H9 (cell line): Measurements from ENCODE around the gene GRB10. TPM values are rescaled to one million over a fixed set of nuclear protein-coding genes. Genes with fewer than 3 reads are reported as not detected.

Source experiments
- DNase-seq: peaks from one replicate; pipeline ENCODE4 v3.0.0-alpha.2; 2017
- H2AFZ ChIP-seq: one replicate; pipeline ENCODE4 v1.6.1; 2013; ENCODE audit warnings: mild to moderate bottlenecking, low read length, control low read depth, moderate library complexity
- H2AK5ac ChIP-seq: 2 replicates; pipeline ENCODE4 v1.6.1; 2013; ENCODE audit warnings: low read length, control low read depth, mixed read lengths; ENCODE audit not compliant: insufficient read length
- H2BK120ac ChIP-seq: one replicate; pipeline ENCODE4 v1.6.1; 2013; ENCODE audit warnings: low read depth, mild to moderate bottlenecking, low read length, control low read depth, inconsistent platforms; ENCODE audit not compliant: poor library complexity, severe bottlenecking
- H2BK12ac ChIP-seq: 2 replicates; pipeline ENCODE4 v1.6.1; 2013; ENCODE audit warnings: low read length, control low read depth, mixed read lengths, low read depth; ENCODE audit not compliant: insufficient read length
- H2BK15ac ChIP-seq: 2 replicates; pipeline ENCODE4 v1.6.1; 2013; ENCODE audit warnings: low read depth, low read length, control low read depth
- H2BK20ac ChIP-seq: one replicate; pipeline ENCODE4 v1.6.1; 2013; ENCODE audit warnings: low read depth, mild to moderate bottlenecking, low read length, control low read depth, inconsistent platforms; ENCODE audit not compliant: poor library complexity, severe bottlenecking
- H2BK5ac ChIP-seq: 2 replicates; pipeline ENCODE4 v1.6.1; 2013; ENCODE audit warnings: low read length, control low read depth, mixed read lengths; ENCODE audit not compliant: insufficient read length
- H3K14ac ChIP-seq: 2 replicates; pipeline ENCODE4 v1.6.1; 2013; ENCODE audit warnings: low read length, control low read depth; ENCODE audit not compliant: insufficient read depth
- H3K18ac ChIP-seq: 2 replicates; pipeline ENCODE4 v1.6.1; 2013; ENCODE audit warnings: low read depth, mild to moderate bottlenecking, mixed read lengths, low read length, control low read depth; ENCODE audit not compliant: insufficient read length
- H3K23ac ChIP-seq: 2 replicates; pipeline ENCODE4 v1.6.1; 2013; ENCODE audit warnings: low read length, control low read depth, mixed read lengths, low read depth; ENCODE audit not compliant: insufficient read length
- H3K23me2 ChIP-seq: 2 replicates; pipeline ENCODE4 v1.6.1; 2013; ENCODE audit warnings: low read depth, mild to moderate bottlenecking, mixed read lengths, low read length, control low read depth; ENCODE audit not compliant: insufficient read length, poor library complexity, severe bottlenecking
- H3K27ac ChIP-seq: 2 replicates; pipeline ENCODE4 v1.5.1; 2013; ENCODE audit warnings: low read length, control low read depth, mixed read lengths, low read depth; ENCODE audit not compliant: insufficient read length
- H3K27me3 ChIP-seq: 2 replicates; pipeline ENCODE4 v1.6.1; 2013; ENCODE audit warnings: low read length, control low read depth, inconsistent platforms; ENCODE audit not compliant: insufficient read depth
- H3K4ac ChIP-seq: 2 replicates; pipeline ENCODE4 v1.6.1; 2013; ENCODE audit warnings: low read depth, mild to moderate bottlenecking, control low read depth, inconsistent platforms, low read length, moderate library complexity
- H3K4me1 ChIP-seq: 2 replicates; pipeline ENCODE4 v1.6.1; 2013; ENCODE audit warnings: low read length, control low read depth, inconsistent platforms; ENCODE audit not compliant: insufficient read depth
- H3K4me2 ChIP-seq: 2 replicates; pipeline ENCODE4 v1.6.1; 2013; ENCODE audit warnings: low read length, control low read depth, mixed read lengths; ENCODE audit not compliant: insufficient read length, insufficient read depth
- H3K56ac ChIP-seq: 2 replicates; pipeline ENCODE4 v1.6.1; 2013; ENCODE audit warnings: low read depth, mild to moderate bottlenecking, mixed read lengths, low read length, control low read depth; ENCODE audit not compliant: insufficient read length
- H3K79me1 ChIP-seq: 2 replicates; pipeline ENCODE4 v1.6.1; 2013; ENCODE audit warnings: low read depth, mild to moderate bottlenecking, moderate library complexity, low read length, control low read depth, inconsistent platforms; ENCODE audit not compliant: insufficient read depth, poor library complexity, severe bottlenecking
- H3K79me2 ChIP-seq: 2 replicates; pipeline ENCODE4 v1.6.1; 2013; ENCODE audit warnings: low read length, control low read depth, inconsistent platforms; ENCODE audit not compliant: insufficient read depth
- H3K9ac ChIP-seq: 2 replicates; pipeline ENCODE4 v1.6.1; 2013; ENCODE audit warnings: low read length, control low read depth, mixed read lengths; ENCODE audit not compliant: insufficient read length; ENCODE audit errors: extremely low read depth
- H3K9me3 ChIP-seq: one replicate; pipeline ENCODE4 v1.6.1; 2013; ENCODE audit warnings: low read depth, low read length, inconsistent platforms; ENCODE audit not compliant: control insufficient read depth
- H3T11ph ChIP-seq: one replicate; pipeline ENCODE4 v1.6.1; 2013; ENCODE audit warnings: mild to moderate bottlenecking, low read length, control low read depth, inconsistent platforms
- H4K20me1 ChIP-seq: one replicate; pipeline ENCODE4 v1.6.1; 2013; ENCODE audit not compliant: control insufficient read depth, insufficient read length, insufficient read depth
- H4K5ac ChIP-seq: 2 replicates; pipeline ENCODE4 v1.6.1; 2013; ENCODE audit warnings: low read depth, mild to moderate bottlenecking, mixed read lengths, low read length, control low read depth; ENCODE audit not compliant: insufficient read length
- H4K8ac ChIP-seq: replicated peaks from 2 replicates; pipeline ENCODE4 v1.6.1; 2013; ENCODE audit warnings: low read length, control low read depth, mixed read lengths, low read depth; ENCODE audit not compliant: insufficient read length
- H4K91ac ChIP-seq: 2 replicates; pipeline ENCODE4 v1.6.1; 2013; ENCODE audit warnings: low read depth, mild to moderate bottlenecking, moderate library complexity, mixed read lengths, low read length, control low read depth; ENCODE audit not compliant: insufficient read length
- H3K27ac Mint-ChIP-seq, 3 experiments: 2 replicates in 2 of 3; 3 replicates in 1 of 3; pipeline ENCODE4 v1.8.0; 2020 to 2021; ENCODE audit warnings: mixed read lengths in 3 of 3, mild to moderate bottlenecking in 1 of 3, moderate library complexity in 1 of 3
- H3K27me3 Mint-ChIP-seq: 2 replicates; pipeline ENCODE4 v1.8.0; 2021; ENCODE audit warnings: low read depth, mild to moderate bottlenecking, moderate library complexity, mixed read lengths
- H3K36me3 Mint-ChIP-seq, 3 experiments: 2 replicates in 2 of 3; 3 replicates in 1 of 3; pipeline ENCODE4 v1.8.0; 2020 to 2021; ENCODE audit warnings: low read depth in 3 of 3, mixed read lengths in 3 of 3; ENCODE audit not compliant: insufficient read depth in 1 of 3
- H3K4me1 Mint-ChIP-seq, 2 experiments: 2 replicates each; pipeline ENCODE4 v1.8.0; 2020; ENCODE audit warnings: mixed read lengths in 2 of 2
- H3K4me3 Mint-ChIP-seq, 2 experiments: 2 replicates in 1 of 2; 3 replicates in 1 of 2; pipeline ENCODE4 v1.8.0; 2020 to 2021; ENCODE audit warnings: mild to moderate bottlenecking in 2 of 2, mixed read lengths in 2 of 2, moderate library complexity in 1 of 2
- H3K9me3 Mint-ChIP-seq, 2 experiments: 2 replicates in 1 of 2; 3 replicates in 1 of 2; pipeline ENCODE4 v1.8.0; 2020; ENCODE audit warnings: mild to moderate bottlenecking in 2 of 2, mixed read lengths in 2 of 2, moderate library complexity in 1 of 2
- WGBS: extraction: QIAGEN DNeasy Blood & Tissue Kit; methylation state at CpG from one replicate; pipeline ENCODE4 v1.1.7; 2013; ENCODE audit warnings: missing lambda C conversion rate, low lambda C conversion rate, mixed read lengths; ENCODE audit not compliant: insufficient read length; ENCODE audit errors: extremely low coverage; 5-methylcytosine and 5-hydroxymethylcytosine counted together
- total RNA-seq: library from RNA; stranded (reverse); gene quantifications from 2 replicates; pipeline ENCODE4 v1.2.1, GENCODE V29; 2021
- TF ChIP-seq, protein P1 (sequence below): fragments of 200-600 bp; sonication (generic); conservative IDR thresholded peaks from 3 replicates; pipeline ENCODE4 v1.8.0; 2021; ENCODE audit warnings: antibody characterized with exemption, mild to moderate bottlenecking

GRB10 gene
- total RNA-seq, 1 experiment from 2014 or later, result 108 TPM

DNA sequence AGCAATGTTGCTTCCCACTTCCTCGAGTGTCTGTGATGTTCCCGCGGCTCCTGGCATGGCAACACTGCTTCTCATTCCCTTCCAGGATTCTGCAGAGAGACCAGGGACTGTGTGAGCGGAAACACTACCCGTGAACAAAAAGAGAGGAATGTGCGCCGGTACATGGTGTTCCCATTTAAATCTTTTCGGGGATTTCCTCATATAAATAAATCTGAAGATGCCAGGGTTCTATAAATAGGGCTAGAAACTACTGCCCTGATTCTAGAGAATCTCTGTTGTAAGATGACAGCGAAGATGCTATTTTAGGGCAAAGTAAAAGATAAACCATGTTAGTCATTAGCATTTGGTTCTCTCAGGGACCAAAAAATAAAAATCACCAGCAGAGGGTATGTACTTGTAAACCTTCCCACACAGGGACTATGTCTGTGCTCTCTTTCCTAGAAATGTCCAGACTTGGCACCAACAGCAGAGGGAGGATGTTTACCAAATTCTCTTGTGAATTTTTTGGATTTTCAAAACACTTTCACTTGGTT, 125.3 kb downstream of the GRB10 start:
- no peaks in the 10 kb centered on the region for H3K9me3 Mint-ChIP-seq
- Histone ChIP-seq H2AFZ (no peak overlapping the region), H2BK20ac (no peak overlapping the region), H3K9ac (no peak overlapping the region), H2BK15ac (no peak overlapping the region), H3K79me1 (no peaks in the 10 kb centered on the region), H3K9me3 (no peaks in the 10 kb centered on the region), H3K4me2 (no peak overlapping the region), H3K4ac (no peak overlapping the region), H3K14ac (no peak overlapping the region), H4K5ac (no peak overlapping the region), H3K18ac (no peak overlapping the region), H3T11ph (no peak overlapping the region), H3K23ac (no peak overlapping the region), H3K79me2 (no peaks in the 10 kb centered on the region), H3K27me3 (no peaks in the 10 kb centered on the region), H2BK120ac (no peak overlapping the region), H2BK12ac (no peak overlapping the region), H2AK5ac (no peak overlapping the region), H3K27ac (no peak overlapping the region), H3K4me1 (no peaks in the 10 kb centered on the region), H2BK5ac (no peak overlapping the region), H3K56ac (no peak overlapping the region), H4K8ac (no peak overlapping the region), H3K23me2 (no peaks in the 10 kb centered on the region), H4K91ac (no peak overlapping the region), H4K20me1 (no peaks in the 10 kb centered on the region)
- H3K4me1 Mint-ChIP-seq, result peaks cover 0 to 3% of the 10 kb centered on the region in 2 experiments; a peak in 1 of 4 replicates
- TF ChIP-seq, protein P1, sequence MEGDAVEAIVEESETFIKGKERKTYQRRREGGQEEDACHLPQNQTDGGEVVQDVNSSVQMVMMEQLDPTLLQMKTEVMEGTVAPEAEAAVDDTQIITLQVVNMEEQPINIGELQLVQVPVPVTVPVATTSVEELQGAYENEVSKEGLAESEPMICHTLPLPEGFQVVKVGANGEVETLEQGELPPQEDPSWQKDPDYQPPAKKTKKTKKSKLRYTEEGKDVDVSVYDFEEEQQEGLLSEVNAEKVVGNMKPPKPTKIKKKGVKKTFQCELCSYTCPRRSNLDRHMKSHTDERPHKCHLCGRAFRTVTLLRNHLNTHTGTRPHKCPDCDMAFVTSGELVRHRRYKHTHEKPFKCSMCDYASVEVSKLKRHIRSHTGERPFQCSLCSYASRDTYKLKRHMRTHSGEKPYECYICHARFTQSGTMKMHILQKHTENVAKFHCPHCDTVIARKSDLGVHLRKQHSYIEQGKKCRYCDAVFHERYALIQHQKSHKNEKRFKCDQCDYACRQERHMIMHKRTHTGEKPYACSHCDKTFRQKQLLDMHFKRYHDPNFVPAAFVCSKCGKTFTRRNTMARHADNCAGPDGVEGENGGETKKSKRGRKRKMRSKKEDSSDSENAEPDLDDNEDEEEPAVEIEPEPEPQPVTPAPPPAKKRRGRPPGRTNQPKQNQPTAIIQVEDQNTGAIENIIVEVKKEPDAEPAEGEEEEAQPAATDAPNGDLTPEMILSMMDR, result no peak
- H3K36me3 Mint-ChIP-seq, result peaks cover 17 to 43% (median 17%) of the 10 kb centered on the region in 3 experiments; a peak in 6 of 7 replicates
- no peak overlapping the region for H3K4me3 Mint-ChIP-seq
- DNase-seq, result no peak
- H3K27me3 Mint-ChIP-seq, result no peaks in the 10 kb centered on the region
- WGBS, result no CpG with 5 or more reads among the region's 9 CpGs
- peak overlapping the region in 1 of 3 experiments; percentile 45; a peak in 1 of 7 replicates for H3K27ac Mint-ChIP-seq
